OCI-M2 (cell line): Measurements from ENCODE around the gene CNP.
"Not testable (repeated sequence)": the region's sequence is repeated elsewhere in the genome, so short reads cannot be mapped to it uniquely, and the experiment has no call there.

Source experiments
- DNase-seq: peaks from one replicate; lab custom pipeline; 2025; ENCODE audit not compliant: unreplicated experiment; lab: John Stamatoyannopoulos, UW

Gene CNP

GRCh38 chr17:41966463-41967140 lies at the start of gene CNP:
TSS of gene CNP (plus strand) at chr17:41966795. CDS start at chr17:41966885, 90 bp downstream.
- no peak for DNase-seq

- no peak for DNase-seq
These were observed 49.4 kb upstream of the CNP start for GRCh38 chr17:41917192-41917591.

GRCh38 chr17:41917679-41918313 lies 48.8 kb upstream of the CNP start:
- DNase-seq: no peak

GRCh38 chr17:41918314-41919164 lies 48.1 kb upstream of the CNP start, which contains the start of gene ACLY:
TSS of gene ACLY (minus strand) at chr17:41918951. CDS start at chr17:41913873, 5,078 bp downstream.
- DNase-seq: no peak

GRCh38 chr17:41919165-41919817 lies 47.3 kb upstream of the CNP start:
- peak; percentile 57 for DNase-seq

- no peak for DNase-seq
These were observed 46.6 kb upstream of the CNP start for GRCh38 chr17:41919840-41920579.

GRCh38 chr17:41920580-41920955 lies 46.0 kb upstream of the CNP start:
- DNase-seq: no peak

- DNase-seq: no peak
These were observed 40.5 kb upstream of the CNP start for GRCh38 chr17:41925991-41926590.

- no peak for DNase-seq
These were observed 37.8 kb upstream of the CNP start for GRCh38 chr17:41928693-41929251.

GRCh38 chr17:41930009-41930832 lies 36.4 kb upstream of the CNP start, which contains the start of gene ODAD4:
TSS of gene ODAD4 (plus strand) at chr17:41930617. CDS start at chr17:41930724, 107 bp downstream.
- peak; percentile 81 for DNase-seq

- not testable (repeated sequence) for DNase-seq
These were observed 35.8 kb upstream of the CNP start for GRCh38 chr17:41930833-41931156.

- not testable (repeated sequence) for DNase-seq
These were observed 34.9 kb upstream of the CNP start for GRCh38 chr17:41931715-41932114.

GRCh38 chr17:41932816-41933389 lies 33.7 kb upstream of the CNP start:
- DNase-seq: no peak

GRCh38 chr17:41935641-41936040 lies 31.0 kb upstream of the CNP start:
- no peak for DNase-seq

- DNase-seq: no peak
These were observed 28.3 kb upstream of the CNP start for GRCh38 chr17:41937970-41938954.

GRCh38 chr17:41939044-41939692 lies 27.4 kb upstream of the CNP start:
- no peak for DNase-seq

- DNase-seq: no peak
These were observed 26.9 kb upstream of the CNP start for GRCh38 chr17:41939693-41940090.
